ENCODE measurements around the gene ANKRA2. TPM values are rescaled to one million over a fixed set of nuclear protein-coding genes. Genes with fewer than 3 reads are reported as not detected.

The ANKRA2 gene
- total and polyA plus RNA-seq, 10 of the 15 experiments (the other 5 are each of a cell fraction or from before 2014, with no cell fraction given) = 12.3 to 47.1 (median 21.9) TPM

GRCh38 chr5:73564018-73564417 is 1.4 kb downstream of the ANKRA2 start:
- FAIRE-seq (no peak), ATAC-seq (no peak), DNase-seq (ENCODE audit: low read depth, low spot score) (no peak)
- Histone ChIP-seq H3K27ac (ENCODE audit: control insufficient read depth, insufficient read depth) (peak overlapping the region; percentile 86), H3K4me3 (peak overlapping the region; percentile 90), H3K27me3 (replicated peaks in 1 of 2; ENCODE audit: control insufficient read depth in 2 of 2, insufficient read depth in 2 of 2, low read length in 1 of 2) (no peaks in the 10 kb centered on the region), H3K79me2 (ENCODE audit: control insufficient read depth, insufficient read depth, low read length) (peaks cover 48% of the 10 kb centered on the region), H4K20me1 (ENCODE audit: control insufficient read depth, insufficient read depth) (no peaks in the 10 kb centered on the region), H3K4me1 (ENCODE audit: control insufficient read depth, insufficient read depth, low read length) (no peaks in the 10 kb centered on the region), H2AFZ (ENCODE audit: control insufficient read depth, low read depth, low read length) (no peak overlapping the region), H3K9me3 (replicated peaks; ENCODE audit: control insufficient read depth, insufficient read depth, low read length) (no peaks in the 10 kb centered on the region), H3K36me3 (ENCODE audit: control insufficient read depth in 2 of 2, insufficient read depth in 2 of 2, low read length in 1 of 2) (no peaks in the 10 kb centered on the region), H3K9ac (ENCODE audit: control insufficient read depth, insufficient read depth, low read length) (peak overlapping the region; percentile 89), H3K4me2 (ENCODE audit: control insufficient read depth, insufficient read depth) (peak overlapping the region; percentile 87)
- ChIA-PET SMC1A (ENCODE audit: uncharacterized antibody, unreplicated experiment) (interaction anchor here (1.1 to 3.0 kb wide), 5 partner anchors 25 to 229 kb away, joined by 3 to 19 read pairs (median 6); no protein-coding TSS in a partner anchor), POLR2A (interaction anchor here (0.9 kb wide), 1 partner anchor 62 kb away, joined by 3 read pairs; no protein-coding TSS in a partner anchor), CTCF (interaction anchor here (0.6 to 2.3 kb wide), 12 partner anchors 9 to 1947 kb away, joined by 3 to 15 read pairs (median 4); no protein-coding TSS in a partner anchor), RAD21 (ENCODE audit: unreplicated experiment) (interaction anchor here (0.5 to 1.6 kb wide), 5 partner anchors 27 to 335 kb away, joined by 3 to 6 read pairs (median 4); no protein-coding TSS in a partner anchor)
- in situ Hi-C loops (cut with MboI) = no loop called here
- TF ChIP-seq SIN3A (IDR thresholded peaks at IDR 0.05; ENCODE audit: low read depth, low read length) = no peak
- 0 out of 2 replicates have a peak, but pooled peaks have one; percentile 33 for TF ChIP-seq WRNIP1 (IDR thresholded peaks at IDR 0.05; ENCODE audit: borderline replicate concordance, low read depth, low read length)
- intact Hi-C loops (cut with micrococcal nuclease; ENCODE audit: unreplicated experiment) = no loop called here
- WGBS (ENCODE audit: insufficient coverage, insufficient replicate concordance, low lambda C conversion rate, missing lambda C conversion rate) = 73% methylated on average over 3 of the region's 3 CpGs
- no TSS peak for BruUV-seq (replicated peaks)

DNA sequence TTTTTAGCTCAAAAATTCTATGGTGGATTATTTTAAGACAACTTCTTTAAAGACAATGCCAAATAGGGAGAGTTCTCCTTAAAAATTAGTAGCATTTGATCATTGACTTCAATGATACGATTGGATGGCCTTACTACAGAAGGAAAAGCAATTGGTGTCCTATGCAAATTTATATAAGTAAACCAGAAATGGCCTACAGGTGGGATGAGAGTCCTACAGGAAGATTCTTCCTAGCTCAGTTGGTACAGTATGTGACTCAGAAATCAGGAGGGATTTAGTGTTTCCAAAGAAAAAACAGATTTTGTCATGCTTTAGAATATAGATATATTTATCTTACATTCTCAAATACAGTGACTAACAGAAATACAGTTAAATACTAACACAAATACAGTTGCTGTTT is 6.5 kb downstream of the ANKRA2 start:
- no peaks in the 10 kb centered on the region for H3K4me1 ChIP-seq (ENCODE audit: control insufficient read depth, insufficient read depth, low read length)
- FAIRE-seq = no peak
- in situ Hi-C loops (cut with MboI) = no loop called here
- no peaks in the 10 kb centered on the region for H3K27me3 ChIP-seq (replicated peaks in 1 of 2; ENCODE audit: control insufficient read depth in 2 of 2, insufficient read depth in 2 of 2, low read length in 1 of 2)
- no peaks in the 10 kb centered on the region for H4K20me1 ChIP-seq (ENCODE audit: control insufficient read depth, insufficient read depth)
- WGBS (ENCODE audit: insufficient coverage, insufficient replicate concordance, low lambda C conversion rate, missing lambda C conversion rate) = 0% methylated on average over 1 of the region's 1 CpG
- POLR2A ChIA-PET = interaction anchor here (0.5 kb wide), 1 partner anchor 40 kb away, joined by 3 read pairs; no protein-coding TSS in a partner anchor
- CTCF ChIA-PET = interaction anchor here (0.7 to 2.1 kb wide), 3 partner anchors 23 to 42 kb away, joined by 3 to 9 read pairs (median 4); no protein-coding TSS in a partner anchor
- RAD21 ChIA-PET (ENCODE audit: unreplicated experiment) = no interaction called here
- no peak for DNase-seq (ENCODE audit: low read depth, low spot score)
- no peaks in the 10 kb centered on the region; a peak in 1 of 4 replicates for H3K36me3 ChIP-seq (ENCODE audit: control insufficient read depth in 2 of 2, insufficient read depth in 2 of 2, low read length in 1 of 2)
- H3K4me3 ChIP-seq = no peak overlapping the region
- H3K4me2 ChIP-seq (ENCODE audit: control insufficient read depth, insufficient read depth) = no peak overlapping the region
- no peak overlapping the region for H2AFZ ChIP-seq (ENCODE audit: control insufficient read depth, low read depth, low read length)
- 0 out of 3 replicates have a peak, but pooled peaks have one; percentile 24 for ATAC-seq
- no peak overlapping the region for H3K27ac ChIP-seq (ENCODE audit: control insufficient read depth, insufficient read depth)
- no peak overlapping the region for H3K9ac ChIP-seq (ENCODE audit: control insufficient read depth, insufficient read depth, low read length)
- no TSS peak for BruUV-seq (replicated peaks)
- SMC1A ChIA-PET (ENCODE audit: uncharacterized antibody, unreplicated experiment) = interaction anchor here (0.7 to 1.6 kb wide), 5 partner anchors 11 to 343 kb away, joined by 3 to 4 read pairs (median 3); no protein-coding TSS in a partner anchor
- H3K79me2 ChIP-seq (ENCODE audit: control insufficient read depth, insufficient read depth, low read length) = peaks cover 2% of the 10 kb centered on the region
- intact Hi-C loops (cut with micrococcal nuclease; ENCODE audit: unreplicated experiment) = no loop called here
- H3K9me3 ChIP-seq (replicated peaks; ENCODE audit: control insufficient read depth, insufficient read depth, low read length) = no peaks in the 10 kb centered on the region
- no peak for TF ChIP-seq ZBTB40 (IDR thresholded peaks at IDR 0.05; ENCODE audit: borderline replicate concordance)
- TF ChIP-seq ZBED1 (IDR thresholded peaks at IDR 0.05; ENCODE audit: borderline replicate concordance) = no peak
- TF ChIP-seq SMAD5 (IDR thresholded peaks at IDR 0.05; ENCODE audit: low read depth) = no peak
- TF ChIP-seq ESRRA (IDR thresholded peaks at IDR 0.05; ENCODE audit: low read length) = no peak
- no peak for TF ChIP-seq POLR2A (IDR thresholded peaks at IDR 0.05; ENCODE audit: low read depth, low read length)
- TF ChIP-seq, protein P1, sequence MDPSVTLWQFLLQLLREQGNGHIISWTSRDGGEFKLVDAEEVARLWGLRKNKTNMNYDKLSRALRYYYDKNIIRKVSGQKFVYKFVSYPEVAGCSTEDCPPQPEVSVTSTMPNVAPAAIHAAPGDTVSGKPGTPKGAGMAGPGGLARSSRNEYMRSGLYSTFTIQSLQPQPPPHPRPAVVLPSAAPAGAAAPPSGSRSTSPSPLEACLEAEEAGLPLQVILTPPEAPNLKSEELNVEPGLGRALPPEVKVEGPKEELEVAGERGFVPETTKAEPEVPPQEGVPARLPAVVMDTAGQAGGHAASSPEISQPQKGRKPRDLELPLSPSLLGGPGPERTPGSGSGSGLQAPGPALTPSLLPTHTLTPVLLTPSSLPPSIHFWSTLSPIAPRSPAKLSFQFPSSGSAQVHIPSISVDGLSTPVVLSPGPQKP (IDR thresholded peaks at IDR 0.05; ENCODE audit: low read depth, low read length) = no peak
- TF ChIP-seq, protein P2, sequence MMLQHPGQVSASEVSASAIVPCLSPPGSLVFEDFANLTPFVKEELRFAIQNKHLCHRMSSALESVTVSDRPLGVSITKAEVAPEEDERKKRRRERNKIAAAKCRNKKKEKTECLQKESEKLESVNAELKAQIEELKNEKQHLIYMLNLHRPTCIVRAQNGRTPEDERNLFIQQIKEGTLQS (IDR thresholded peaks at IDR 0.05; ENCODE audit: borderline replicate concordance, extremely low read depth, low read depth, low read length) = no peak
- TF ChIP-seq SMARCA5 (IDR thresholded peaks at IDR 0.05) = no peak
- TF ChIP-seq MTA2 (IDR thresholded peaks at IDR 0.05; ENCODE audit: low read depth) = no peak
- no peak for TF ChIP-seq CHD4 (IDR thresholded peaks at IDR 0.05)
